Amniotic stem cell (primary cell): ENCODE results near the gene CENATAC.
A peak's percentile ranks its signal among the peaks of the same experiment; 100 is the strongest.
"Not testable (repeated sequence)": the region's sequence is repeated elsewhere in the genome, so short reads cannot be mapped to it uniquely, and the experiment has no call there.

Source experiments
- DNase-seq: peaks from one replicate; lab custom pipeline; 2025; lab: John Stamatoyannopoulos, UW

Gene CENATAC

GRCh38 chr11:119027561-119028345 lies 29.8 kb downstream of the CENATAC start:
- DNase-seq: no peak

- no peak for DNase-seq
These were observed 30.6 kb downstream of the CENATAC start for GRCh38 chr11:119028346-119029068.

GRCh38 chr11:119029069-119029339 lies 31.1 kb downstream of the CENATAC start:
- DNase-seq: no peak

GRCh38 chr11:119029340-119030028 lies 31.5 kb downstream of the CENATAC start:
- no peak for DNase-seq

GRCh38 chr11:119030029-119030328 lies 32.0 kb downstream of the CENATAC start:
- DNase-seq: no peak

GRCh38 chr11:119030329-119031047 lies 32.5 kb downstream of the CENATAC start, which contains the start of gene SLC37A4:
Gene SLC37A4 (minus strand): TSS chr11:119030877.
- peak; percentile 96 for DNase-seq

GRCh38 chr11:119031912-119032280 lies 34.0 kb downstream of the CENATAC start:
- DNase-seq: no peak

GRCh38 chr11:119033421-119033820 lies 35.5 kb downstream of the CENATAC start:
- DNase-seq: not testable (repeated sequence)

- DNase-seq: no peak
These were observed 36.9 kb downstream of the CENATAC start for GRCh38 chr11:119034813-119035212.

GRCh38 chr11:119038884-119039283 lies 40.9 kb downstream of the CENATAC start:
- no peak for DNase-seq

- not testable (repeated sequence) for DNase-seq
These were observed 41.5 kb downstream of the CENATAC start for GRCh38 chr11:119039471-119039870.

- DNase-seq: no peak
These were observed 44.0 kb downstream of the CENATAC start for GRCh38 chr11:119041821-119042514.

GRCh38 chr11:119042927-119043326 lies 45.0 kb downstream of the CENATAC start:
- DNase-seq: no peak

GRCh38 chr11:119044708-119045107 lies 46.8 kb downstream of the CENATAC start:
- DNase-seq: no peak

- DNase-seq: no peak
These were observed 48.6 kb downstream of the CENATAC start for GRCh38 chr11:119046489-119046888.

- DNase-seq: no peak
These were observed 49.3 kb downstream of the CENATAC start for GRCh38 chr11:119047205-119047604.

GRCh38 chr11:119048644-119049043 lies 50.7 kb downstream of the CENATAC start:
- no peak for DNase-seq

GRCh38 chr11:119049081-119049480 lies 51.1 kb downstream of the CENATAC start:
- no peak for DNase-seq

- no peak for DNase-seq
These were observed 53.7 kb downstream of the CENATAC start for GRCh38 chr11:119051440-119052162.

GRCh38 chr11:119052163-119052814 lies 54.4 kb downstream of the CENATAC start:
- no peak for DNase-seq

- DNase-seq: no peak
These were observed 56.5 kb downstream of the CENATAC start for GRCh38 chr11:119054418-119054817.
